ENCODE results near the gene LRG1. TPM values are rescaled to one million over a fixed set of nuclear protein-coding genes. Genes with fewer than 3 reads are reported as not detected.
"Not testable (repeated sequence)": the region's sequence is repeated elsewhere in the genome, so short reads cannot be mapped to it uniquely, and the experiment has no call there.

The LRG1 gene
- polyA plus RNA-seq, 2 donors = 12.7 to 20.1 TPM

- not testable (repeated sequence) for H3K36me3 ChIP-seq (ENCODE audit: control insufficient read depth in 2 of 2, insufficient read depth in 2 of 2, low read length in 1 of 2); H3K9me3 ChIP-seq (ENCODE audit: control insufficient read depth in 2 of 2, insufficient read depth in 1 of 2, low read depth in 1 of 2, low read length in 1 of 2); H3K27ac ChIP-seq (ENCODE audit: low read depth in 2 of 2, low read length in 1 of 2); H3K4me1 ChIP-seq (ENCODE audit: control insufficient read depth in 2 of 2, insufficient read depth in 2 of 2, low read length in 1 of 2); H3K4me3 ChIP-seq (ENCODE audit: low read depth in 1 of 2, low read length in 2 of 2); H3K27me3 ChIP-seq (ENCODE audit: control insufficient read depth in 1 of 2, insufficient read depth in 2 of 2, low read length in 2 of 2)
- WGBS, 2 donors = 75 to 76% methylated on average over 5 of the region's 5 CpGs
Measured at GRCh38 chr19:4563562-4563961, 23.7 kb upstream of the LRG1 start.

DNA sequence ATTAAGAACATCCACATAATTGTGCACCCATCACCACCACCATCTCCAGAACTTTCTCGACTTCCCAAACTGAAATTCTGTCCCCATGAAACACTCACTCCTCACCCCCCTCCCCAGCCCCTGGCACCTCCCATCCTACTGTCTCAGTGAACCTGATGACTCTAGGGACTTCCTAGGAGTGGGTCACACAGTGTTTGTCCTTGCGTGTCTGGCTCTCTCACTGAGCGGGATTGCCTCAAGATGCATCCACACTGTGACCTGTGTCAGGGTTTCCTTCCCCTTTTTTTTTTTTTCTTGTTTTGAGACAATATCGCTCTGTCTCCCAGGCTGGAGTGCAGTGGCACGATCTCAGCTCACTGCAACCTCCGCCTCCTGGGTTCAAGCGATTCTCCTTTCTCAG lies 22.2 kb upstream of the LRG1 start:
- 72 to 73% methylated on average over 6 to 7 of the region's 7 CpGs for WGBS, 2 donors
- not testable (repeated sequence) for H3K4me1 ChIP-seq (ENCODE audit: control insufficient read depth in 2 of 2, insufficient read depth in 2 of 2, low read length in 1 of 2); H3K36me3 ChIP-seq (ENCODE audit: control insufficient read depth in 2 of 2, insufficient read depth in 2 of 2, low read length in 1 of 2); H3K27ac ChIP-seq (ENCODE audit: low read depth in 2 of 2, low read length in 1 of 2); H3K4me3 ChIP-seq (ENCODE audit: low read depth in 1 of 2, low read length in 2 of 2); H3K9me3 ChIP-seq (ENCODE audit: control insufficient read depth in 2 of 2, insufficient read depth in 1 of 2, low read depth in 1 of 2, low read length in 1 of 2); H3K27me3 ChIP-seq (ENCODE audit: control insufficient read depth in 1 of 2, insufficient read depth in 2 of 2, low read length in 2 of 2)

GRCh38 chr19:4559569-4559968 lies 19.7 kb upstream of the LRG1 start, which contains the start of gene SEMA6B:
Gene SEMA6B, minus strand, starts transcription at chr19:4559684. Its CDS starts 1,227 bp downstream, at chr19:4558457.
- Histone ChIP-seq H3K27me3 (ENCODE audit: control insufficient read depth in 1 of 2, insufficient read depth in 2 of 2, low read length in 2 of 2) (no peaks in the 10 kb centered on the region), H3K4me1 (ENCODE audit: control insufficient read depth in 2 of 2, insufficient read depth in 2 of 2, low read length in 1 of 2) (peaks cover 3 to 4% of the 10 kb centered on the region in 2 donors), H3K27ac (ENCODE audit: low read depth in 2 of 2, low read length in 1 of 2) (peak within 1 kb of the TSS; percentile 34 to 46), H3K9me3 (ENCODE audit: control insufficient read depth in 2 of 2, insufficient read depth in 1 of 2, low read depth in 1 of 2, low read length in 1 of 2) (no peaks in the 10 kb centered on the region), H3K36me3 (ENCODE audit: control insufficient read depth in 2 of 2, insufficient read depth in 2 of 2, low read length in 1 of 2) (no peaks in the 10 kb centered on the region), H3K4me3 (ENCODE audit: low read depth in 1 of 2, low read length in 2 of 2) (peak within 1 kb of the TSS in 1 of 2 donors; percentile 27)
- 62 to 77% methylated on average over 13 of the region's 13 CpGs for WGBS, 2 donors

DNA sequence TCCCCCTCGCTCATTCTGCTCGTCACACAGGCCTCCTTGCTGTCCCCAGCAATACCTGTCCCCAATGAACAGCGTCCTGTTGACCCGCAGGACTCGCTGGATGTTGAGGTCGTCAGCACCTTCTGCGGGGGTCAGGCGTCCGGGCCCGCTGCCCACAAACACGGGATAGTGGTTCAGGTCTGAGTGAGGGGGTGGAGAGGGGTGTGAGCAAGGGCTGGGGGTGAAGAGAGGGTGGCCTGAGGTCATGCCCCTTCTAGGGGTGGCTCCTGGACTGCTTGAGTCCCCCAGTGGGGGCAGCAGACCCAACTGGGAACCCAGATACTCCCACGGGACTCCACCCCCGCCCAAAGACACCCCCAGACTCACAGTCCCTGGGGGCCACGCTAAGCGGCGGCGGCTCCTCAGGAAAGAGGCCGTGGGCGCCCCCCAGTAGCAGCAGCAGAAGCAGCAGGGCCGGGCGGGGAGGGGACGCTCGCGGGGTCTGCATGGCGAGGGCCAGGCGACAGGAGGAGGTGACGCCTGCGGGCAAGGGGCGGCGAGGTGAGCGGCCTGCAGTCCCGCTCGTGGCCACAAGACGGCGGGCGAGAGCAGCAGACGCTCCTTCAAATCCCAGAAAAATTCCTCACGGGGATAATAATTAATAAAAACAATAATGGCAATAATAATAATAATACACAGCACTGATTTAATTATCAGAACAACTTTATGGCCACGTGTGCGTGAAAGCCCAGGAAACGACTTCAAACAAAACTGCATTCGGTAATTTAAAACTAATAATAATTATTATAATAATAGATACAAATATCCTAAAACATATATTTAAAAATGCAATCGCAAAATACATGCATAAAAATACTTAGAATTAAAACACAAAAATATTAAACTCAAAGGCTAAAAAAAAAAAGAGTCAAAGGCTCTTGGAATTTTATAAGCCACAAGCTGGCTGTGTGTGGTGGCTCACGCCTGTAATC lies 18.4 kb upstream of the LRG1 start:
- H3K4me3 ChIP-seq (ENCODE audit: low read depth in 1 of 2, low read length in 2 of 2) = peak overlapping the region in 1 of 2 donors; percentile 22
- H3K9me3 ChIP-seq (ENCODE audit: control insufficient read depth in 2 of 2, insufficient read depth in 1 of 2, low read depth in 1 of 2, low read length in 1 of 2) = no peaks in the 10 kb centered on the region
- no peaks in the 10 kb centered on the region for H3K36me3 ChIP-seq (ENCODE audit: control insufficient read depth in 2 of 2, insufficient read depth in 2 of 2, low read length in 1 of 2)
- H3K27me3 ChIP-seq (ENCODE audit: control insufficient read depth in 1 of 2, insufficient read depth in 2 of 2, low read length in 2 of 2) = no peaks in the 10 kb centered on the region
- H3K4me1 ChIP-seq (ENCODE audit: control insufficient read depth in 2 of 2, insufficient read depth in 2 of 2, low read length in 1 of 2) = peaks cover 3 to 4% of the 10 kb centered on the region in 2 donors
- WGBS, 2 donors = 23 to 24% methylated on average over 40 to 44 of the region's 44 CpGs
- no peak overlapping the region for H3K27ac ChIP-seq (ENCODE audit: low read depth in 2 of 2, low read length in 1 of 2)

DNA sequence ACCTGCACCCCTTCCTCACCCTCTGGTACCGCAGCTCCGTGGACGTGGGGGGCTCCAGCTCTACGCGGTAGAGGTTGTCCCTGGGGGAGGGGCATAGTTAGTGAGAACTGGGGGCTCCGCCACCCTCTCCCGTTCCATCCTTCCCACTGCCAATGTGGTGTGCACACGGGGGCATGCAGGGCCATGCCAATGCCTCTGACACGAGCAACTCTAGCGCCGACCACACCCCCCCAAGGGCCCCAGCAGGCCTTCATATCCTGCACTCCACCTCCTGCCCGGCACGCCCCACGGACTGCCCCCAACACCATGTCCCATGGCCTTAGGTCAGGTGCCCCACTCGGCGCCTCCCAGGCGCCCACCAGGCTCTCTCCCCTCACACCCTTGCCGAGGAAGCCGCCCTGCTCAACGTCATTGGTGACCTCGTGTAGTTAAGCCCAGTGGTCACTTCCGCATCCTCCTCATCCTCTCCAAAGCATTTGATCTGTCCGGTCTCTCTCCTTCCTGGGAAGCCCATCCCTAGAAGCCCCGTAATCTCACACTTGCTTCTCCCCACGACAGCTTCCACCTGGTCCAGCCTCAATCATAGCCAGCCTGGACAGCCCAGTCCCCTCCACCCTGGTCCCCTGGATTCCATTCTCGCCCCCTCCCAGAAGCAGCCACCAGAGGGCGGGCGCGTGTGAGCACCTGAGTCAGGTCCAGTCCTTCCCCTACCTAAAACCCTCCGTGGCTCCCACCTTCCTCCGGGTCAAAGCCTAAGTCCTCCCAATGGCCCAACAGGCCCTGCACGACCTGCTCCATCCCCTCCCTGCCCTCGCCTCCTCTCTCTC lies 17.5 kb upstream of the LRG1 start:
- no peaks in the 10 kb centered on the region for H3K27me3 ChIP-seq (ENCODE audit: control insufficient read depth in 1 of 2, insufficient read depth in 2 of 2, low read length in 2 of 2)
- no peak overlapping the region for H3K4me3 ChIP-seq (ENCODE audit: low read depth in 1 of 2, low read length in 2 of 2)
- no peaks in the 10 kb centered on the region for H3K36me3 ChIP-seq (ENCODE audit: control insufficient read depth in 2 of 2, insufficient read depth in 2 of 2, low read length in 1 of 2)
- no peaks in the 10 kb centered on the region for H3K9me3 ChIP-seq (ENCODE audit: control insufficient read depth in 2 of 2, insufficient read depth in 1 of 2, low read depth in 1 of 2, low read length in 1 of 2)
- peaks cover 3 to 4% of the 10 kb centered on the region in 2 donors for H3K4me1 ChIP-seq (ENCODE audit: control insufficient read depth in 2 of 2, insufficient read depth in 2 of 2, low read length in 1 of 2)
- 72 to 76% methylated on average over 33 of the region's 33 CpGs for WGBS, 2 donors
- no peak overlapping the region for H3K27ac ChIP-seq (ENCODE audit: low read depth in 2 of 2, low read length in 1 of 2)

GRCh38 chr19:4556597-4557127 lies 16.8 kb upstream of the LRG1 start:
- Histone ChIP-seq H3K4me1 (ENCODE audit: control insufficient read depth in 2 of 2, insufficient read depth in 2 of 2, low read length in 1 of 2) (peaks cover 3 to 4% of the 10 kb centered on the region in 2 donors), H3K27me3 (ENCODE audit: control insufficient read depth in 1 of 2, insufficient read depth in 2 of 2, low read length in 2 of 2) (no peaks in the 10 kb centered on the region), H3K36me3 (ENCODE audit: control insufficient read depth in 2 of 2, insufficient read depth in 2 of 2, low read length in 1 of 2) (no peaks in the 10 kb centered on the region), H3K27ac (ENCODE audit: low read depth in 2 of 2, low read length in 1 of 2) (no peak overlapping the region), H3K9me3 (ENCODE audit: control insufficient read depth in 2 of 2, insufficient read depth in 1 of 2, low read depth in 1 of 2, low read length in 1 of 2) (no peaks in the 10 kb centered on the region), H3K4me3 (ENCODE audit: low read depth in 1 of 2, low read length in 2 of 2) (no peak overlapping the region)
- 72 to 76% methylated on average over 25 of the region's 25 CpGs for WGBS, 2 donors

DNA sequence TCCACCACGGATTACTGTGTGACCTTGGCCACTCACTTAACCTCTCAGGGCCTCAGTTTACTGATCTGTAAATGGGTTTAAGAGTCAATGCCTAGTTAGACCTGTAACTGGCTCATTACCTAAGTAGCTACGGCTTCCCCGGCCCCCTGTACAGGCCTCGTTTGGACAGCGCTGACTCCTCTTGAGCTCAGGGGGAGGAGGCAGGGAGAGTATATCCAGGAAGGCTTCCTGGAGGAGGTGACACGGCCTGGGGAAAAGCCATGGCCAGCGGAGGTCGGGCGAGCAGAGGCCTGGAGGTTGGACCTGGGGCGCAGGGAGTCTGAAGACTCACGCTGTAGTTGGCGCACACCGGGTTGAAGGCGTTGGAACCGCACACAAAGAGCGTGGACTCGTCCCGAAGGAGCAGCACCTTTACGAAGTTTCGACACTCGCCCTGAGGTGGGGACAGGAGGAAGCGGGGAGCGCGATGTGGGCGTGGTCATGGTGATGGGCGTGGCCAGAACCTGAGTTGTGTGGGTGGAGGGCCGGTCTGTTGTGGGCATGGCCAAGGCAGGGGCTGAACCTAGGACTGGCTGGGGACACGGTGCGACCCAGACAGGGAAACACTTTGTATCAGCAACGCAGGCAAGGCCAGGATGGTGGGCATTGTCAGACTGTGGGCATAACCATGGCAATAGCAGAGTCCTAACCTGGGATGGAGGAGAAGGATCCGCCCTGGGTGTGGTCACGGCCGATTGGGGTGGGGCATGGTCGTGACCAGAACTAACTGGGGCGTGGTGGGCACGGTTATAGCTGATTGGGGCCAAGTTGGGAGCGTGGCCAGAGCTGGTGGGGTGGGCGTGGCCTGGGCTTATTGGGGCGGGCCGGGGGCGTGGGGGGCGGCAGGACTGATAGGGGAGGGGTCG lies 16.1 kb upstream of the LRG1 start:
- Histone ChIP-seq H3K27me3 (ENCODE audit: control insufficient read depth in 1 of 2, insufficient read depth in 2 of 2, low read length in 2 of 2) (no peaks in the 10 kb centered on the region), H3K9me3 (ENCODE audit: control insufficient read depth in 2 of 2, insufficient read depth in 1 of 2, low read depth in 1 of 2, low read length in 1 of 2) (no peaks in the 10 kb centered on the region), H3K27ac (ENCODE audit: low read depth in 2 of 2, low read length in 1 of 2) (no peak overlapping the region), H3K36me3 (ENCODE audit: control insufficient read depth in 2 of 2, insufficient read depth in 2 of 2, low read length in 1 of 2) (no peaks in the 10 kb centered on the region), H3K4me1 (ENCODE audit: control insufficient read depth in 2 of 2, insufficient read depth in 2 of 2, low read length in 1 of 2) (peaks cover 3 to 4% of the 10 kb centered on the region in 2 donors), H3K4me3 (ENCODE audit: low read depth in 1 of 2, low read length in 2 of 2) (no peak overlapping the region)
- WGBS, 2 donors = 69 to 71% methylated on average over 43 of the region's 43 CpGs

GRCh38 chr19:4554717-4555116 lies 14.9 kb upstream of the LRG1 start:
- no peak overlapping the region for H3K27ac ChIP-seq (ENCODE audit: low read depth in 2 of 2, low read length in 1 of 2)
- WGBS, 2 donors = 77 to 80% methylated on average over 7 of the region's 7 CpGs
- H3K27me3 ChIP-seq (ENCODE audit: control insufficient read depth in 1 of 2, insufficient read depth in 2 of 2, low read length in 2 of 2) = no peaks in the 10 kb centered on the region
- H3K4me1 ChIP-seq (ENCODE audit: control insufficient read depth in 2 of 2, insufficient read depth in 2 of 2, low read length in 1 of 2) = peaks cover 3 to 4% of the 10 kb centered on the region in 2 donors
- no peaks in the 10 kb centered on the region for H3K9me3 ChIP-seq (ENCODE audit: control insufficient read depth in 2 of 2, insufficient read depth in 1 of 2, low read depth in 1 of 2, low read length in 1 of 2)
- H3K36me3 ChIP-seq (ENCODE audit: control insufficient read depth in 2 of 2, insufficient read depth in 2 of 2, low read length in 1 of 2) = no peaks in the 10 kb centered on the region
- H3K4me3 ChIP-seq (ENCODE audit: low read depth in 1 of 2, low read length in 2 of 2) = no peak overlapping the region

- Histone ChIP-seq H3K27me3 (ENCODE audit: control insufficient read depth in 1 of 2, insufficient read depth in 2 of 2, low read length in 2 of 2) (no peaks in the 10 kb centered on the region), H3K4me1 (ENCODE audit: control insufficient read depth in 2 of 2, insufficient read depth in 2 of 2, low read length in 1 of 2) (peaks cover 3 to 4% of the 10 kb centered on the region in 2 donors), H3K27ac (ENCODE audit: low read depth in 2 of 2, low read length in 1 of 2) (no peak overlapping the region), H3K36me3 (ENCODE audit: control insufficient read depth in 2 of 2, insufficient read depth in 2 of 2, low read length in 1 of 2) (no peaks in the 10 kb centered on the region), H3K4me3 (ENCODE audit: low read depth in 1 of 2, low read length in 2 of 2) (no peak overlapping the region), H3K9me3 (ENCODE audit: control insufficient read depth in 2 of 2, insufficient read depth in 1 of 2, low read depth in 1 of 2, low read length in 1 of 2) (no peaks in the 10 kb centered on the region)
- 61 to 93% methylated on average over 3 of the region's 3 CpGs for WGBS, 2 donors
Measured at GRCh38 chr19:4553775-4554174, 13.9 kb upstream of the LRG1 start.

Data from esophagus (tissue), 2 donors.